ENCODE data around the gene MLH1.

MLH1 gene

DNA sequence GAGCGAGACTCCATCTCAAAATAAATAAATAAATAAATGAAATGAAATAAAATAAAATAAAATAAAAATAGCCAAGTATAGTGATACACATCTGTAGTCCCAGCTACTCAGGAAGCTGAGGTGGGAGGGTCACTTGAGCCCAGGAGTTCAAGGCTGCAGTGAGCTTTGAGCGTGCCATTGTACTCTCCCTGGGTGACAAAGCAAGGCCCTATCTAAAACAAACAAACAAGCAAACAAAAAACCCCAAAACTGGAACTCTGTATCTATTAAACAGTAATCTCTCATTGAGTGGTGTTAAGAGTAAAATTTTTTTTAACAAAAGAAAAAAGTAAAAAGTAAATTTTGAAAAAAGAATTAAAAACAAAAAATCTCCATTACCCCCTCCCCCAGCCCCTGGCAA lies 21.2 kb upstream of the MLH1 start:
- Histone ChIP-seq H4K20me1 (no peaks in the 10 kb centered on the region), H3K27ac (no peak overlapping the region)

GRCh38 chr3:36973139-36973538 lies 20.2 kb upstream of the MLH1 start:
- Histone ChIP-seq H3K27me3 (no peaks in the 10 kb centered on the region), H3K4me1 (peaks cover 30% of the 10 kb centered on the region), H3K9ac (no peak overlapping the region), H3K4me2 (no peak overlapping the region), H3K36me3 (peaks cover 10% of the 10 kb centered on the region; the same call in 1 of the 2 replicates), H3K4me3 (no peak overlapping the region), H3K27ac (no peak overlapping the region), H3K9me3 (peaks cover 8% of the 10 kb centered on the region), H4K20me1 (no peaks in the 10 kb centered on the region)
- no peak for TF ChIP-seq Cebpa-rat (IDR thresholded peaks at IDR 0.05)

More for the DNA sequence above, 21.2 kb upstream of the MLH1 start:
- Histone ChIP-seq H3K4me3 (no peak overlapping the region), H3K9ac (no peak overlapping the region), H3K4me2 (no peak overlapping the region), H3K27me3 (no peaks in the 10 kb centered on the region), H3K4me1 (peaks cover 30% of the 10 kb centered on the region), H3K9me3 (peaks cover 8% of the 10 kb centered on the region), H3K36me3 (peaks cover 10% of the 10 kb centered on the region; the same call in 1 of the 2 replicates)
- no peak for TF ChIP-seq Cebpa-rat (IDR thresholded peaks at IDR 0.05)

- no peaks in the 10 kb centered on the region for H4K20me1 ChIP-seq
- H3K4me2 ChIP-seq: no peak overlapping the region
- no peaks in the 10 kb centered on the region for H3K27me3 ChIP-seq
- H3K9me3 ChIP-seq: peaks cover 47% of the 10 kb centered on the region
- H3K9ac ChIP-seq: no peak overlapping the region
- H3K4me3 ChIP-seq: no peak overlapping the region
- H3K27ac ChIP-seq: no peak overlapping the region
- H3K36me3 ChIP-seq: peaks cover 61% of the 10 kb centered on the region
- TF ChIP-seq Cebpa-rat (IDR thresholded peaks at IDR 0.05): no peak
- no peaks in the 10 kb centered on the region for H3K4me1 ChIP-seq
These were observed 12.3 kb upstream of the MLH1 start for GRCh38 chr3:36981006-36981405.

- H3K27ac ChIP-seq: no peak overlapping the region
- peaks cover 38% of the 10 kb centered on the region for H3K4me1 ChIP-seq
- H3K4me2 ChIP-seq: peak overlapping the region; percentile 85; the same call in 1 of the 2 replicates
- H3K9me3 ChIP-seq: peaks cover 24% of the 10 kb centered on the region
- H3K4me3 ChIP-seq: no peak overlapping the region
- peaks cover 22% of the 10 kb centered on the region; the same call in 1 of the 2 replicates for H4K20me1 ChIP-seq
- no peak overlapping the region for H3K9ac ChIP-seq
- H3K27me3 ChIP-seq: no peaks in the 10 kb centered on the region
- no peak for TF ChIP-seq Cebpa-rat (IDR thresholded peaks at IDR 0.05)
- peaks cover 77% of the 10 kb centered on the region for H3K36me3 ChIP-seq
These were observed 5.0 kb upstream of the MLH1 start for GRCh38 chr3:36988356-36988755.

DNA sequence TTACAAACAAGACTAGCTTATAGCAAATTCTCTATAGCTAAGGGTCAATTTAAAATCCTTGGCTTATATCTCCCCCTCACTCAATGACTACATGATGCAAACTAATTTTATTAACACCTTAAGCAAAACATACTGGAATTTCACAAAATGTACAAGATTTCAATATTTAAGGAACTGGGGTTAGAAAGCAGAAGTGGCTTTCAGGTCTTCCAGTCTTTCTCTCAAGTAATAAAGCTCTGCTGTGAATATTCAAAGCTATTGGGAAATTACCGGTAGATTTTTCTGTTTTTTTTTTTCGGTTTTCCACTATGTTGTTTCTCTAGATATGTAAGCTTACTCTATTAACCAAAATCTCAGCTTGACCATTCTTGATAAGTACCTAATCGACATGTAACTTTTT lies 4.3 kb upstream of the MLH1 start:
- Histone ChIP-seq H3K27me3 (no peaks in the 10 kb centered on the region), H3K27ac (no peak overlapping the region), H3K4me1 (peaks cover 38% of the 10 kb centered on the region), H3K4me2 (peak overlapping the region; percentile 85), H4K20me1 (peaks cover 22% of the 10 kb centered on the region; the same call in 1 of the 2 replicates), H3K4me3 (no peak overlapping the region), H3K9ac (no peak overlapping the region), H3K36me3 (peaks cover 70% of the 10 kb centered on the region), H3K9me3 (peaks cover 24% of the 10 kb centered on the region)
- no peak for TF ChIP-seq Cebpa-rat (IDR thresholded peaks at IDR 0.05)

- Histone ChIP-seq H3K4me3 (no peak overlapping the region; the same call in 1 of the 2 replicates), H4K20me1 (peaks cover 22% of the 10 kb centered on the region; the same call in 1 of the 2 replicates), H3K27ac (no peak overlapping the region), H3K9me3 (peaks cover 24% of the 10 kb centered on the region), H3K9ac (no peak overlapping the region), H3K4me1 (peaks cover 43% of the 10 kb centered on the region), H3K36me3 (peaks cover 65% of the 10 kb centered on the region), H3K4me2 (peak overlapping the region; percentile 85), H3K27me3 (no peaks in the 10 kb centered on the region)
- no peak for TF ChIP-seq Cebpa-rat (IDR thresholded peaks at IDR 0.05)
These were observed 3.8 kb upstream of the MLH1 start for GRCh38 chr3:36989568-36989967.

DNA sequence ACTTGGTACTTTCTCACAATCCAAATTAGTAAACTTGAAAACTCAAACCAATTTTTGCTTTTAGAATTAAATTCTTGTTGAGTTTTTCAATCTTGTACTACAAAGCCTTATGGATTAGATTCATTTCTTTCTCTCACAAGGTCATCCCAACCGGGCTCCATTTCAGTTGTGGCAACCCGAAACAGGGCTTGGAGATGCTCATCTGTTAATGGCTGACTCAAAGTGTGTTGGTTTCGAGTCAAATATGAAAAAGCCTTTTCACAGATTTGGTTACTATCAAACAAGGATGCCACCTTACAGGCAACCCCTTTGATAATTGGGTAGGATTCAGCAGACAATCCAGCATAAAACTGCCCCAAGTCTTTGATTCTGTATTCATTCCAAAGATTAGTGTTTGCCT lies 2.2 kb upstream of the MLH1 start:
- no peak overlapping the region for H3K9ac ChIP-seq
- H3K9me3 ChIP-seq: peaks cover 24% of the 10 kb centered on the region
- no peak for TF ChIP-seq Cebpa-rat (IDR thresholded peaks at IDR 0.05)
- peaks cover 22% of the 10 kb centered on the region; the same call in 1 of the 2 replicates for H4K20me1 ChIP-seq
- no peaks in the 10 kb centered on the region for H3K27me3 ChIP-seq
- no peak overlapping the region for H3K27ac ChIP-seq
- H3K4me3 ChIP-seq: peak overlapping the region; percentile 70; the same call in 1 of the 2 replicates
- H3K4me2 ChIP-seq: peak overlapping the region; percentile 85
- H3K36me3 ChIP-seq: peaks cover 63% of the 10 kb centered on the region
- peaks cover 49% of the 10 kb centered on the region for H3K4me1 ChIP-seq

GRCh38 chr3:36991923-36992805 lies 1.2 kb upstream of the MLH1 start:
- peaks cover 49% of the 10 kb centered on the region for H3K4me1 ChIP-seq
- H3K4me2 ChIP-seq: peak overlapping the region; percentile 85
- peaks cover 24% of the 10 kb centered on the region for H3K9me3 ChIP-seq
- peaks cover 64% of the 10 kb centered on the region for H3K36me3 ChIP-seq
- peak overlapping the region; percentile 87 for H3K9ac ChIP-seq
- no peak for TF ChIP-seq Cebpa-rat (IDR thresholded peaks at IDR 0.05)
- H3K4me3 ChIP-seq: peak overlapping the region; percentile 70
- H3K27ac ChIP-seq: peak overlapping the region; percentile 93
- H4K20me1 ChIP-seq: peaks cover 22% of the 10 kb centered on the region; the same call in 1 of the 2 replicates
- H3K27me3 ChIP-seq: no peaks in the 10 kb centered on the region

DNA sequence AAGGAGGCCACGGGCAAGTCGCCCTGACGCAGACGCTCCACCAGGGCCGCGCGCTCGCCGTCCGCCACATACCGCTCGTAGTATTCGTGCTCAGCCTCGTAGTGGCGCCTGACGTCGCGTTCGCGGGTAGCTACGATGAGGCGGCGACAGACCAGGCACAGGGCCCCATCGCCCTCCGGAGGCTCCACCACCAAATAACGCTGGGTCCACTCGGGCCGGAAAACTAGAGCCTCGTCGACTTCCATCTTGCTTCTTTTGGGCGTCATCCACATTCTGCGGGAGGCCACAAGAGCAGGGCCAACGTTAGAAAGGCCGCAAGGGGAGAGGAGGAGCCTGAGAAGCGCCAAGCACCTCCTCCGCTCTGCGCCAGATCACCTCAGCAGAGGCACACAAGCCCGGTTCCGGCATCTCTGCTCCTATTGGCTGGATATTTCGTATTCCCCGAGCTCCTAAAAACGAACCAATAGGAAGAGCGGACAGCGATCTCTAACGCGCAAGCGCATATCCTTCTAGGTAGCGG lies 452 bp upstream of the MLH1 start, which contains the start of gene EPM2AIP1:
EPM2AIP1 (minus strand) TSS at position 326 of the 520 bp plus-strand sequence; CDS start at position 272, 54 bp downstream.
- H3K4me1 ChIP-seq: peaks cover 49% of the 10 kb centered on the region
- peak within 1 kb of the TSS; percentile 93 for H3K27ac ChIP-seq

GRCh38 chr3:37014620-37015019 lies 21.3 kb downstream of the MLH1 start:
- H3K36me3 ChIP-seq: peaks cover 96% of the 10 kb centered on the region

More for the DNA sequence above, 452 bp upstream of the MLH1 start, which contains the start of gene EPM2AIP1:
- H3K9ac ChIP-seq: peak within 1 kb of the TSS; percentile 87
- H3K4me2 ChIP-seq: peak within 1 kb of the TSS; percentile 85
- peak within 1 kb of the TSS; percentile 70 for H3K4me3 ChIP-seq
- H4K20me1 ChIP-seq: peaks cover 20% of the 10 kb centered on the region; the same call in 1 of the 2 replicates
- no peaks in the 10 kb centered on the region for H3K27me3 ChIP-seq
- H3K9me3 ChIP-seq: peaks cover 24% of the 10 kb centered on the region
- H3K36me3 ChIP-seq: peaks cover 66% of the 10 kb centered on the region
- TF ChIP-seq Cebpa-rat (IDR thresholded peaks at IDR 0.05): no peak

More at GRCh38 chr3:37014620-37015019, 21.3 kb downstream of the MLH1 start:
- TF ChIP-seq Cebpa-rat (IDR thresholded peaks at IDR 0.05): no peak
- H3K4me2 ChIP-seq: no peak overlapping the region
- no peaks in the 10 kb centered on the region for H3K4me1 ChIP-seq
- no peaks in the 10 kb centered on the region for H3K27me3 ChIP-seq
- H3K4me3 ChIP-seq: no peak overlapping the region
- H3K9ac ChIP-seq: no peak overlapping the region
- no peaks in the 10 kb centered on the region for H3K9me3 ChIP-seq
- H3K27ac ChIP-seq: no peak overlapping the region
- no peaks in the 10 kb centered on the region for H4K20me1 ChIP-seq
